Smooth muscle cell (in vitro differentiated cells): ENCODE data around the gene LECT2. TPM values are rescaled to one million over a fixed set of nuclear protein-coding genes. Genes with fewer than 3 reads are reported as not detected.
A peak's percentile ranks its signal among the peaks of the same experiment; 100 is the strongest.

ENCODE experiments used
- DNase-seq: peaks from one replicate; lab custom pipeline; 2025; ENCODE audit not compliant: unreplicated experiment; lab: John Stamatoyannopoulos, UW
- H2AFZ ChIP-seq: fragments of 200-600 bp; sonication (generic); 2 replicates; pipeline ENCODE4 v1.6.0; 2016; ENCODE audit warnings: antibody characterized with exemption, low read depth, mild to moderate bottlenecking
- H3F3A ChIP-seq: fragments of 200-600 bp; sonication (generic); 2 replicates; pipeline ENCODE4 v1.6.0; 2017; ENCODE audit warnings: antibody characterized with exemption, low read depth
- H3K27ac ChIP-seq: fragments of 200-600 bp; sonication (generic); 2 replicates; pipeline ENCODE4 v1.5.1; 2016; ENCODE audit warnings: low read depth, mild to moderate bottlenecking
- H3K27me3 ChIP-seq: fragments of 200-600 bp; sonication (generic); 2 replicates; pipeline ENCODE4 v1.6.1; 2016; ENCODE audit warnings: low read depth, mild to moderate bottlenecking
- H3K36me3 ChIP-seq: fragments of 200-600 bp; sonication (generic); 2 replicates; pipeline ENCODE4 v1.5.1; 2016; ENCODE audit warnings: low read depth
- H3K4me1 ChIP-seq: fragments of 200-600 bp; sonication (generic); 2 replicates; pipeline ENCODE4 v1.5.1; 2016; ENCODE audit warnings: low read depth
- H3K4me2 ChIP-seq: fragments of 200-600 bp; sonication (generic); 2 replicates; pipeline ENCODE4 v1.6.0; 2016; ENCODE audit warnings: mild to moderate bottlenecking
- H3K4me3 ChIP-seq: fragments of 200-600 bp; sonication (generic); 2 replicates; pipeline ENCODE4 v1.5.1; 2016; ENCODE audit warnings: mild to moderate bottlenecking
- H3K79me2 ChIP-seq: fragments of 200-600 bp; sonication (generic); 2 replicates; pipeline ENCODE4 v1.6.0; 2016; ENCODE audit warnings: low read depth, mild to moderate bottlenecking
- H3K9ac ChIP-seq: fragments of 200-600 bp; sonication (generic); 2 replicates; pipeline ENCODE4 v1.6.0; 2016; ENCODE audit warnings: low read depth
- H3K9me3 ChIP-seq: fragments of 200-600 bp; sonication (generic); replicated peaks from 2 replicates; pipeline ENCODE4 v1.5.1; 2016; ENCODE audit warnings: low read depth
- H4K20me1 ChIP-seq: fragments of 200-600 bp; sonication (generic); 2 replicates; pipeline ENCODE4 v1.6.0; 2016; ENCODE audit warnings: low read depth
- CTCF ChIP-seq: fragments of 200-600 bp; sonication (generic); IDR thresholded peaks from 2 replicates; pipeline ENCODE4 v1.5.1; 2017; ENCODE audit warnings: borderline replicate concordance, mild to moderate bottlenecking, antibody characterized with exemption; ENCODE audit not compliant: insufficient read depth, poor library complexity, severe bottlenecking
- WGBS: methylation state at CpG from one replicate; pipeline ENCODE4 v1.1.7; 2016; ENCODE audit warnings: low lambda C conversion rate; 5-methylcytosine and 5-hydroxymethylcytosine counted together
- polyA plus RNA-seq: library from polyadenylated mRNA; unstranded; fragments of >200 nt; fragmentation: Nextera tagmentation; extraction: Ambion mirVana; gene quantifications from 2 replicates; pipeline ENCODE4 v1.2.1, GENCODE V29; 2016
- total RNA-seq: library from RNA; depleted of rRNA; stranded (reverse); fragments of >200 nt; gene quantifications from 2 replicates; pipeline ENCODE4 v1.2.3, GENCODE V29; 2014

Gene LECT2
- total and polyA plus RNA-seq, 2 experiments from 2014 or later, result not detected

GRCh38 chr5:135986891-135987401 lies 32.2 kb upstream of the LECT2 start:
- no peak for DNase-seq
- H3K27me3 ChIP-seq, result no peaks in the 10 kb centered on the region
- no peaks in the 10 kb centered on the region for H3K9me3 ChIP-seq
- no peaks in the 10 kb centered on the region for H3K36me3 ChIP-seq
- no peaks in the 10 kb centered on the region for H3K4me1 ChIP-seq
- peaks cover 7% of the 10 kb centered on the region for H3F3A ChIP-seq
- H3K27ac ChIP-seq, result peak overlapping the region; percentile 80
- WGBS, result 25% methylated on average over 3 of the region's 3 CpGs
- H3K79me2 ChIP-seq, result no peaks in the 10 kb centered on the region
- no peaks in the 10 kb centered on the region for H4K20me1 ChIP-seq
- H3K4me3 ChIP-seq, result no peak overlapping the region
- peak overlapping the region; percentile 35 for H3K4me2 ChIP-seq
- H2AFZ ChIP-seq, result no peak overlapping the region
- no peak for TF ChIP-seq CTCF
- H3K9ac ChIP-seq, result no peak overlapping the region

GRCh38 chr5:135986401-135986800 lies 31.6 kb upstream of the LECT2 start:
- H3K36me3 ChIP-seq, result no peaks in the 10 kb centered on the region
- H3K4me3 ChIP-seq, result no peak overlapping the region
- H2AFZ ChIP-seq, result no peak overlapping the region
- TF ChIP-seq CTCF, result no peak
- H4K20me1 ChIP-seq, result no peaks in the 10 kb centered on the region
- H3K27ac ChIP-seq, result peak overlapping the region; percentile 80
- peaks cover 7% of the 10 kb centered on the region for H3F3A ChIP-seq
- H3K9me3 ChIP-seq, result no peaks in the 10 kb centered on the region
- no peak overlapping the region for H3K9ac ChIP-seq
- 37% methylated on average over 3 of the region's 3 CpGs for WGBS
- H3K4me1 ChIP-seq, result no peaks in the 10 kb centered on the region
- no peak for DNase-seq
- no peaks in the 10 kb centered on the region for H3K27me3 ChIP-seq
- H3K79me2 ChIP-seq, result no peaks in the 10 kb centered on the region
- peak overlapping the region; percentile 35 for H3K4me2 ChIP-seq

GRCh38 chr5:135985951-135986350 lies 31.2 kb upstream of the LECT2 start:
- no peaks in the 10 kb centered on the region for H3K4me1 ChIP-seq
- H3K4me2 ChIP-seq, result peak overlapping the region; percentile 35
- no peak for DNase-seq
- H4K20me1 ChIP-seq, result no peaks in the 10 kb centered on the region
- H3K27ac ChIP-seq, result peak overlapping the region; percentile 80
- no peaks in the 10 kb centered on the region for H3K9me3 ChIP-seq
- no peak for TF ChIP-seq CTCF
- peak overlapping the region; percentile 53 for H2AFZ ChIP-seq
- H3F3A ChIP-seq, result peaks cover 7% of the 10 kb centered on the region
- no peaks in the 10 kb centered on the region for H3K36me3 ChIP-seq
- no peak overlapping the region for H3K4me3 ChIP-seq
- 94% methylated on average over 1 of the region's 1 CpG for WGBS
- no peak overlapping the region for H3K9ac ChIP-seq
- H3K79me2 ChIP-seq, result no peaks in the 10 kb centered on the region
- no peaks in the 10 kb centered on the region for H3K27me3 ChIP-seq

- no peak overlapping the region for H3K9ac ChIP-seq
- H3K27ac ChIP-seq, result peak overlapping the region; percentile 94
- no peaks in the 10 kb centered on the region for H3K79me2 ChIP-seq
- 50% methylated on average over 1 of the region's 1 CpG for WGBS
- no peak overlapping the region for H3K4me3 ChIP-seq
- no peaks in the 10 kb centered on the region for H3K27me3 ChIP-seq
- no peaks in the 10 kb centered on the region for H3K9me3 ChIP-seq
- no peak for TF ChIP-seq CTCF
- no peak for DNase-seq
- H3F3A ChIP-seq, result peaks cover 15% of the 10 kb centered on the region
- H4K20me1 ChIP-seq, result no peaks in the 10 kb centered on the region
- H2AFZ ChIP-seq, result no peak overlapping the region
- H3K4me1 ChIP-seq, result peaks cover 6% of the 10 kb centered on the region
- peak overlapping the region; percentile 65 for H3K4me2 ChIP-seq
- no peaks in the 10 kb centered on the region for H3K36me3 ChIP-seq
Observed at GRCh38 chr5:135980620-135981019, 25.8 kb upstream of the LECT2 start.
